GM19324 (cell line): ENCODE results near the gene NEDD4L.
"Not testable (repeated sequence)": the region's sequence is repeated elsewhere in the genome, so short reads cannot be mapped to it uniquely, and the experiment has no call there.

Experiments
- ATAC-seq: cut with Tn5 transposase; IDR thresholded peaks from one replicate; pipeline ENCODE4 v1.9.1; 2021; ENCODE audit warnings: mild to moderate bottlenecking, moderate library complexity; ENCODE audit not compliant: unreplicated experiment, low FRiP score

NEDD4L gene

DNA sequence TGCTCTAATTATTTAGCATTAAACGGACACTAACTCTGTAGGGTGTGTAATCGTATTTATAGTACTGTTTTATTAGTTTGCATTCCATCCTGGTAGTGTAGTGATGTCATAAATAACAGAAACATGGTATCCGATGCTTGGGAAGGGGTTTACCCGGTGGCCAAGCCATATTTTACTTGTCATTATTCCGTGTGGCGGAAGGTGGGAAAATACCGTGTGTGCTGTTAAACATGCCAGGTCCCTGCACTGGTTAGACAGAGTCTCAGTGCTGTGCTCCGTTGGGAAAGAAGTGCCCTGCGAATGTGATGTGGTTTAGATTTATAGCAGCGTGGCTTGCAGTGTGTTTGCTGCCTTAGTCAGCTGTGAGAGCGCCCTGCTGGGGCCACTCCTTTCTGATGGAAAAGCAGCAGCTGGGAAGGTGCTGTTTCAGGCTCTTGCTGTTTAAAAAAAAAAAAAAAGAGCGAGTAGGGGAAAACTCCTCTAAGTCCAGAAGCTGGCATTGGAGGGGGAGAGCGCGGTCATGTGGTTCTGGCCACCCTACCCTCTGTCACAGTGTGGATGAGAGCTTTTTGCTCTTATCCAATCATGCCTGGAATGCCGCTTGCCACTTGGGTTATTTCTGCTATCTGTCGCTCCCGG is 211.0 kb downstream of the NEDD4L start:
- no peak for ATAC-seq

GRCh38 chr18:58255701-58256311 is 211.8 kb downstream of the NEDD4L start:
- ATAC-seq = no peak

- ATAC-seq = no peak
These were observed 212.5 kb downstream of the NEDD4L start for GRCh38 chr18:58256316-58257080.

GRCh38 chr18:58257461-58257860 is 213.4 kb downstream of the NEDD4L start:
- ATAC-seq = no peak

- no peak for ATAC-seq
These were observed 214.8 kb downstream of the NEDD4L start for GRCh38 chr18:58258692-58259342.

DNA sequence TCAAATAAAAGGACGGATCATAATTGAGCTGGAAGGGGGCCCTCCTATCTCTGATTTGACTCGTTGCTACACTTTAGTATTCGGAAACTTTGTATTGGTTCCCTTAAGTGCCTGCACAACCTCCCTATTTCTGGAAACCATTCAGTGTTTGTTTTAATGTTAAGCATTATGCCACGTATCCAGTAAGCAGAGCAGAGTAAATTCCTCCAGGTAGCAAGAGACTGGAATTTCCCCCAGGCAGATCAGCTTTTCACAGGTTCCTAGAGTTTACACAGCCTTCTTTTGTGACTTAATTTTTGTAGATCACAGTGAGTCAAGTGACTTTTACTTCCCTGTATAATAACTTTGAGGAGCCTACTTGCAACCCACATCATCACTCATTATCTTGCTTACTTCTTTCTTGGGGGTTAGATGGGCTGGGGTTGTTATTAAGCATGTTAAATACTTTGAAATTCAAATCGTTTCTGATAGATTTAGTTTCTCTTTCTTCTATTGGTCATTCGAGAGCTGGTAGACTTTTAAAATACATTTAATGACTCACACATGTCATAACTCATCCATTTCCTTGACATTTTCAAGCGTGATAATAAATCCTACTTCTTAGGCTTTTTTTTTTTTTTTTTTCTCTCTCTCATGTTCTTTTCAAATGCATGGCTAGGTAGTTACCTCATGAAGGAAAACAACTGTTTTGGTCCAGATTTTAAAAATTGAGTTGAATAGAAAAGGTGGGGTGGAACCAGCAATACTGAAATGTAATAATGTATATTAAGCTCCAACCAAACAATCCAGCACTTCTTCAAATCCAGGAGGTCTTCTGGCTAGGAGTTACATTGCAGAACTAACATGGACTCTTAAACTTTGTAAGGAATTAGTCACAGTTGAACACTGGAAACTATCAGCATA is 219.3 kb downstream of the NEDD4L start:
- ATAC-seq = no peak

DNA sequence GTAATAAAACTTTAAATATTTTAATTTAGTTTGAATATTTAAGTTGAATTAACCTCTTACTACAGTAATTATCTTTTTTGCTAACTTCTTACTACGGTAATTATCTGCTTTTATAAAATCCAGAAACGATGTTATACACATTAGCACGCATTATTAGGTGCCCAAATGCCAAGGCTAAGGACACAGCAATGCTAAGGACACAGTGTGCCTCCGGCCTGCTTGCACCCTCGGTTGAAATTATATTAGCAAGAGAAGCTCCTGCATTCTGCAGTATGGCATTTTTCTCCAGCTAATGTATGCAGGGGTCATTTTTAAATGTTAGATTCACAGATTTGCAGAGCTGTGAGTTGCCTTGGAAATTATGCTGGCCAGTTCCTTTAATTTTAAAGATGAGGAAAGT is 220.0 kb downstream of the NEDD4L start:
- no peak for ATAC-seq

GRCh38 chr18:58264840-58265239 is 220.8 kb downstream of the NEDD4L start:
- ATAC-seq = no peak

DNA sequence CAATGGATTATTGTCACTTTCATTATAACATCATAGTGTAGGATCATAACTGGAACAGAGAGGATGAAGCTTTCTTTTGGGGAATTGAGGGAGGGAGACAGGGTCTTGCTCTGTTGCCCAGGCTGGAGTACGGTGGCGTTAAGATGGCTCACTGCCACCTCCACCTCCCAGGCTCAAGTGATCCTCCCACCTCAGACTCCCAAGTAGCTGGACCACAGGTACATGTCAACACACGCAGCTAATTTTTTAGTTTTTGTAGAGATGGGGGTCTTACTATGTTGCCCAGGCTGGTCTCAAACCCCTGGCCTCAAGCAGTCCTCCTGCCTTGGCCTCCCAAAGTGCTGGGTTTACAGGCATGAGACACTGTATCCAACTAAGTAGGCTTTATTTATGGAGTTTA is 221.5 kb downstream of the NEDD4L start:
- ATAC-seq = not testable (repeated sequence)

GRCh38 chr18:58266291-58266690 is 222.3 kb downstream of the NEDD4L start:
- ATAC-seq = no peak

DNA sequence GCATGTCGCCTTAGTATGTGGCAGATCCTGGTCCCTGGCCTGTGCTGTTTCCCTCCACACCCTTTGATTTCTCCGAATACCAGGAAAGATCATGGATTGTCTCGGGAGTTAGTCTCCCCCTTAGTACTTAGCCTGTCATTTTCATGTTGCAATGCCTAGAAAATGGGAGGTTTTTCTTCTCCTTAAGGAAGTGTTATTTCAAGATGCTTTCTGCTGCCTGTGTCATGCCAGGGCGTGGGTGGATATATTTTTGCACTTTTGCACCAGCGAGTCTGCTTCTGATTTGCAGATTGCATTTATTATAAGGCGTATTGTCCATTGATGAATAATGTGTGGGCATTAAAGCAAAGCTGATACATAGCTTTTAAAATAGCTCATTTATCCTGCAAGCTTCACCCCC is 223.5 kb downstream of the NEDD4L start:
- no peak for ATAC-seq

GRCh38 chr18:58268849-58269248 is 224.8 kb downstream of the NEDD4L start:
- ATAC-seq = no peak

GRCh38 chr18:58269931-58270330 is 225.9 kb downstream of the NEDD4L start:
- no peak for ATAC-seq

- ATAC-seq = no peak
These were observed 226.4 kb downstream of the NEDD4L start for GRCh38 chr18:58270396-58270795.

- ATAC-seq = no peak
These were observed 227.7 kb downstream of the NEDD4L start for GRCh38 chr18:58271770-58272169.

- ATAC-seq = no peak
These were observed 228.2 kb downstream of the NEDD4L start for GRCh38 chr18:58272209-58272608.

DNA sequence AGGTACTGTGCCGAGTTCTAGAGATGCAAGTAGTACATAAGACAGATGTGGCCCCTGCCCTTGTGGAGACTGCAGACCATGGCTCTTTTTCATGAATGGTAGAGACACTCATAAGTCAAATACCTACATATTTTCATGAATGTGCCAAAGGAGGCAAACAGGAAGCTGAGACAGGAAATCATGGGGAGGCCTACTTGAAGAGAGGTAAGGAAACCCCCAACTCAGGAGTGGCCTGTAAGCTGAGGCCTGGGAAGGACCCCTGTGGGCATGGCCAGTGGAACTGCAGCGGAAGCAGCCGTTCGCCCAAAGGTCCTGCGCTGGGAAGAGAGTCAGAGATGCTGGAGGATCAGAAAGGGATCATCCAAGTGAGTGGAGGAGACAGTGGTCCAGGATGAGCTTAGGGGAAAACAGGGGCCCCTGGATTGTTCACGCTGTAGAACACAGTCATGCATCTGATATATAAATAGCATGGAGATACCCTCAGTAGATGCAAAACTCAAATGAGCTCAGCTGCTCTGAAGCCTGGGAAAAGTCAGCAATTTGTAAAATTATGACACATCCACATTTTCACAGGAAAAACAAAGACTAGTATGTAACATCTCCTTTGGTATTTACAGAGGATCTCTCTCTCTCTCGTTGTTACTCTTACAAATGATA is 228.9 kb downstream of the NEDD4L start:
- ATAC-seq = no peak

DNA sequence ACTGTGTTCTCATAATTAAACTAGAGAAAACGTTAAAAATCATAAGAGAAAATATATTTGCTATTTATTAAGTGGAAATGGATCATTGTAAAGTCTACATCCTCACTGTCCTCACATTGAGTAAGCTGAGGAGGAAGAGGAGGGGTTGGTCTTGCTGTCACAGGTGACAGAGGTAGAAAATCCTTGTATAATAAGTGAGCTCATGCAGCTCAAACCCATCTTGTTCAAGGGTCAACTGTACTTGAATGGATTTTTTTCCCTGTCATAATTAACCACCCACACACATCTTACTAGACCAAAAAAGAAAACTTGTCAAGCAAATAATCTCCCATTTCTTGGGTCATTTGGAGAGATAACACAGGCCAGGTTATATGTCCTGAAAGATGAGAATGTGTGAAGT is 231.2 kb downstream of the NEDD4L start:
- ATAC-seq = no peak

DNA sequence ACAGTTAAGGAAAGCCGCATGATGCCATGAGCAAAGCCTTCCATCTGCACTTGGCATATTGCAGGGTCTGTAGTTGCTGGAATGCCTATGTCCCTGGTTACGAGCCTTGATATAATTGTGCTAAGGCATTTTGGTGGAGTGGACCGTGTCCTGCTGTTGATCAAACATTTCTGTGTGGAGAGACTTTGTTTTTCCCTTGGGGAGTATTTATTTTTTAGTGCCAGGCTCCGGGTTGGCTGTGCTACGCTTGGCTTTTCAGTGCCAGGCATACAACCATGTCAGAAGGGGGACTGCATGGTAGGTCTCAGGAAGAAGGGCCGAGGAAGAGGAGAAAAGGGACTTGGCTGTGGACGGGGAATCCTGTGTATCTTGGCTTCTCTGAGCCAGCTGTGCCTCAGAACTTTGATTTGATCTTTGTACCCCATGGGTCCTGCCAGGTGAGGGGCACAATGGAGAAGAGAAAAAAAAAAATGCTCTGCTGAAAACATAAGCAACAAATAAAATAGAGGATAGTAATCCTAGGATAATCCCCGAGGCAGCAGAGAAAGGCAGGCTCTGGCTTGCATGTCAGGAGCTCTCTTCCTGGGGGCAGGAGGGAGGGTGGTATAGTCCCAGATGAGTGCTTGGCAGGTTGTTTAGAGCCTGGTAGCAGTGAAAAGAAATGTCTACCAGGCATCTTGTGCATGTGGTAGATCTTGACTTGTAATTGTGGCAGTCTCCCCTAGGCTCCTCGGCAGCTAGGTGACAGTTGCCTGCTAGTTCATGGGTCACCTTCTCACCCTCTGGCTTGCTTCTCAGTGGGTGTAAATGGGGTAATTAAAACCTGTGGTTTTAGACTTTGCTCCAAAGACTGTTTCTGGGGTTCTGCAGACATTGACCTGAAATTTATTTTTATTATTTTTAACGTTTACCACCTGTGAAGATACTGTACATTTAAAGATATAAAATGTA is 233.0 kb downstream of the NEDD4L start:
- ATAC-seq = no peak
